ENCODE measurements around the gene ITFG1.

ITFG1 gene

DNA sequence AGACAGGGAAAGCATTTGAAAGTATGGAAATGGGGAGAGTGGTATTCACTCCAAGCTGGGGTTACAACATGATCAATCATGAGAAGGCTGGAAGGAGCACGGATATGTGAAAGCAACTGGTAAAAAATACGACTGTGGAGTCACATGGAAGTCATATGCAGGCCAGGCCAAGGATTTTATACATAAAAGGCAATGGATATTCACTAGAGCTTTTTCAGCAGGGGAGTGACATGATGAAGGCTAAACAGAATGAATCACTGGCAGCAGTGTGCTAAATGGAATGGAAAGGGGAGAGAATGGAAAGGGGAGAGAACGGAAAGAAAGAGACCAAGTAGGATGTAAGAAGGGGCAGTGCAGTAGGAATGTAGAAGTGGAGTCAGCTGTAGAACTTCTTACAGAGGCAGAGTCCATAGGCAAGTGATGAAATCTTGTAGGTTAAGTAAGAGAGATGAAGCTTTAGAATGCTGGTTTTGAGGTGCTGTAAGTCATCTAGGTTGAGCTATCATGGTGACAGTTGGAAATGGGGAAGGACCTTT lies 304.1 kb downstream of the ITFG1 start:
- TF ChIP-seq, protein P1, sequence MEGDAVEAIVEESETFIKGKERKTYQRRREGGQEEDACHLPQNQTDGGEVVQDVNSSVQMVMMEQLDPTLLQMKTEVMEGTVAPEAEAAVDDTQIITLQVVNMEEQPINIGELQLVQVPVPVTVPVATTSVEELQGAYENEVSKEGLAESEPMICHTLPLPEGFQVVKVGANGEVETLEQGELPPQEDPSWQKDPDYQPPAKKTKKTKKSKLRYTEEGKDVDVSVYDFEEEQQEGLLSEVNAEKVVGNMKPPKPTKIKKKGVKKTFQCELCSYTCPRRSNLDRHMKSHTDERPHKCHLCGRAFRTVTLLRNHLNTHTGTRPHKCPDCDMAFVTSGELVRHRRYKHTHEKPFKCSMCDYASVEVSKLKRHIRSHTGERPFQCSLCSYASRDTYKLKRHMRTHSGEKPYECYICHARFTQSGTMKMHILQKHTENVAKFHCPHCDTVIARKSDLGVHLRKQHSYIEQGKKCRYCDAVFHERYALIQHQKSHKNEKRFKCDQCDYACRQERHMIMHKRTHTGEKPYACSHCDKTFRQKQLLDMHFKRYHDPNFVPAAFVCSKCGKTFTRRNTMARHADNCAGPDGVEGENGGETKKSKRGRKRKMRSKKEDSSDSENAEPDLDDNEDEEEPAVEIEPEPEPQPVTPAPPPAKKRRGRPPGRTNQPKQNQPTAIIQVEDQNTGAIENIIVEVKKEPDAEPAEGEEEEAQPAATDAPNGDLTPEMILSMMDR (IDR thresholded peaks at IDR 0.05): no peak

DNA sequence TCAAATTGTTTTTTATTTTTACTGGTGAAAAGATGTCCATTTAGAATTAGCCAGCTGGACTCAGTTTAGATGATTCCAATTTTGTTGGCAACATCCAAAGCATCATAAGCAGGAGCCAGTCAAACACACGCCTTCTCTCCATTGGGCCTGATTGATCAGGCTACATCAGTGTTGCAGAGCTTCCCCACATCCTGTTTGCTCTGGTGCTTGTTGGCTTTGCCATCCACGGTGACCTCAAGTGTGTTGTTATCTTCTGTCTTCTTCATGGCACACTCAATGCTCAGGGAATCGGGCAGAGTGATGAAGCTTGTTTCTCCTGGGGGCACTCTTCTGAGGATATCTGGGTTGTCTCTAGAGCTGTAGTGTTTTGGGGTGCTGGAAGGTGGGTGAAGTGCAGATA lies 310.8 kb downstream of the ITFG1 start:
- TF ChIP-seq, protein P1 (IDR thresholded peaks at IDR 0.05): no peak

DNA sequence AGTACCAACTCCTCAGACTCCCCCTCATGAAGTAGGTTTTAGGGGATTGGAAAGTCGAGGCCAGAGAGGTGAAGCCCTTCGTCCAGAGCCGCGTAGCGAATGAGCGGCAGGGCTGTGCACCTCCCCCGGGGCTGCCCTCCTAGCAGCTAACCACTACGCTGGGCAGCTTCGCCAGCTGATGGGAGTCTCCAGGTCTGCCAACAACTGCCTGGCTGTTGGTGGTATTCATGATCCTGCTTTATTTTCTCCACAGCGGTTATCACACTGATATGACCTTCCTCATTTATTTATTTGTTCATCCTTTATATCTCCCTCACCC lies 316.3 kb downstream of the ITFG1 start:
- TF ChIP-seq, protein P1 (IDR thresholded peaks at IDR 0.05): no peak

DNA sequence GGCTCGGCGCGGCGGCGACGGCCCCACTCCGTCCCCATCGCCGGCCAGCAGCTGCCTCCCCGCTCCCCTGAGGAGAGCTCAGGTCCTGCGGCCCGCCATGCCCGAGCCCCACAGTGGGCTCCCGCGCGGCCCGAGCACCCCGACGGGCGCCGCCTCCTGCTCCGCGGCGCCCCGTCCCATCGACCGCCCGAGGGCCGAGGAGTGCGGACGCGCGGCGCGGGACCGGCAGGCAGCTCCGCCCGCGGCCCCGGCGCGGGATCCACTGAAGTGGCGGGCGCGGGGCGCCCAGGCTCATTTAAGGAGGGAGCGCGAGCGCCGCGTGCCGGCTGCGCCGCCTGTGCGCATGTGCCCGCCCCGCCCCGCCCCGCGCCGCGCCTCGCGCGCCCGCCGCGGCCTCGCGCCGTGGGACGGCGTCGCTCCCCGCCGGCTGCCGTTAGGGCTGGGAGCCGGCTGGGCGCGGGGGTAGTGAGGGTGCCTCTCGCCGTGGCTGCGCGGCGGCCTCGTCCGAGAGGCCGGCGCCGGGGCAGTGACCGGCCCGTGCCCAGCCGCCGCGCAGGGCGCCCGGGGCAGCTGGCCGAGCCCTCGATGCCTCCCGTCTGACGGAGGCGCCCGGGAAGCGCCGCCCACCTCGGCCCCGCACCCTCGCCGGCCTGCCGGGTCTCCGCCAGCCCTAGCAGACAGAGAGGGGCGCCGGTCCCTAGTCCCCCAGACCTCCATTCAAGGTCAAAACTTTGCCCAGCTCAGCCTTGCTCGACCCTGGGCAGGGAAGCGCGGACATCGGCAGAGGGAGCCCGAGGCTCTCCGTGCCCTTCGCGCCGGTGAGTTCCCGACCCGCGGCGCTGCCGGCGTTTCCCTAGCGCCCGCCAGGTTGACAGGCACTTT lies 316.9 kb downstream of the ITFG1 start, which contains the start of gene NETO2:
Gene NETO2 (minus strand): TSS at position 269 of the 882 bp plus-strand sequence. CDS start 333 bp downstream, outside the sequence.
- TF ChIP-seq, protein P1 (IDR thresholded peaks at IDR 0.05): peak; percentile 73

DNA sequence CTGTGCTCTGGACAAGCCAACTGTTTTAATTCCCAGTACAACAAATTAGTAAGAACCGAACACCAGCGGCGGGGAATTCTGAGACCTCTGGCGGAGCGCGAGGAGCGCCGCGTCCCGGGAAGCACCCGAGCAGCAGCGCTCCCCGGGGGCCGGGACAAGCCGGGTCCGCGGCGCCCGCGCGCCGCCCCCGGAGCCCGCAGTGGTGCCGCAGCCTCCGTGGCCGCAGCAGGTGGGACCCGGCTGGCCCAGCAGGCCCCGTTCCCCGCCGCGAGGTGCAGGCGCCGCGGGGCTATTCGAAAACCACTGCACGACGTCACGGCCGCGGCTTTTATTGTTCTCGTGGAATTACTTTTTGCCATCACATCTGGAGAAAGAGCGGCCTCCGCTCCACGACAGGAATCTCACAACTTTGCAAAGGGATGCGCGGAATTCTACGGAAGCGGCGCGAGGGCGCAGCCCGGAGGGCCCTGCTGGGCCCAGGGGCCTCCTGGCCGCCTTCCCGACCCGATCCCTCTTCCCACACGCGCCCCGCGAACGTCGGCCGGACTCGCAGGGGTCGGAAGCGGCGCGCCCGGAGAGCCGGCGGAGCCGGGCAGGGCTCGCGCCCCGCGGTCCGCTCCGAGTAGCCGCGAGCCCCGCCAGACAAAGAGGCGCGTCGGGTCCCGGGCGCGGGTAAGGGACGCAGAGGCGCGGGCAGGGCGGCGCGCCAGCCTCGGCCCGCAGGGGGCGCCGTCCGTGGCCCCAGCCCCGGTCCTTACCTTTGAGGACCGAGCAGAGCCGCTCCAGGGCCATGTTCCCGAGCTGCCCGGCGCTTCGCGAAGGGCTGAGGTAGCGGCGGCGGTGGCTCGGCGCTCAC lies 317.8 kb downstream of the ITFG1 start:
- TF ChIP-seq, protein P1 (IDR thresholded peaks at IDR 0.05): peak; percentile 80

DNA sequence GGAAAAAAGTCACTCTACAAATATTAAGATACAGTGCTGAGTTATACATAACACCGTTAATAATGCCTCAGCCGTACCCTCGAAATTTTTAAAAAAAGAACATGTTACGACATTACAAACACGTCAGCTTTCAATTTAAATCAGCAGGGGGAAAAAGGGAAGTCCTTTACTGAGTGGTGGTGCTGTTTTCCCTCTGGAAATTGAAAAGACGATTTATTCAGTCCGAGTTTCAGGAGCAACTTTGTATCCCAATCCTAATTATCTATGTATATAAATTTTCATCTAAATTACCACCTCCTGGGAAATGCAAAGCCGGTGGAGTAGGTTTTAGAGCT lies 318.4 kb downstream of the ITFG1 start:
- TF ChIP-seq, protein P1 (IDR thresholded peaks at IDR 0.05): no peak

DNA sequence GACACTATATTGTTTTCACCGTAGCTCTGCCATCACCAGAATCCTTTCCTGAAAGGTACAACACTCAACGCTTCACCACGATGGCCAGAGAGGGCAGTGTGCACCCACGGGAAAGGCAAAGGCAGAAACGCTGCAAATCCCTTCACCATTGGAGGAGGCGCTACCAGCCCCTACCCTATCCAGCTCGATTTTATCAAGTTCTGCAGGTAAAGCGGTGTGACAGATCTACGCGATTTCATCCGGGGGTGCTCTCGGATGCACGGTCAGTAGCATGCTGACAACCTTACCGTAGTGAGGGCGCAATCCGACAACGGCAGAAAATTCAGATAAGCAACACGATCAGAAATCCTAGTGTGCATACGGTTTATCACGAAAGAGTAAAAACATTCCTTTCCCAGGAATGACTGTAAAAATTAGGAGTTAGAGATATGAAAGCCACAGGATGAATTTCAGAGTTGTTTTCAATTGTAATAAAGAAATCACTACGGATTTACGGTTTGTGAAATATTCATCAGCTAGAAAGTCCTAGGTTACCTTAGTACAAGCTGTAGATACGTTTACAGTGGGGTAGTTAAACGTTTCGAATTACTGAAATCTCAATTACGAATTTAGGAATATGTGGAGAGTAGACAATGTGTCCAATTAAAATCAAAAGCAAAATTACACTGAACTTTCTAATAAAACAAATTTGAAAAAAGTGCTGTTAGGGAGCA lies 318.9 kb downstream of the ITFG1 start:
- TF ChIP-seq, protein P1 (IDR thresholded peaks at IDR 0.05): peak; percentile 95

All from LNCAP (cell line).